Stimulated activated CD8-positive, alpha-beta memory T cell treated with anti-CD3 and anti-CD28 coated beads, Interleukin-4, amount 100 ng/mL, for 4 hours (primary cell): ENCODE measurements around the gene PDLIM4.

Experiments used
- DNase-seq, 2 donors: peaks; one replicate each; pipeline ENCODE4 v3.0.0-alpha.2; 2020; ENCODE audit warnings: low read depth in 2 of 2, low spot score in 1 of 2

Gene PDLIM4

GRCh38 chr5:132281856-132282614, 24.5 kb downstream of the PDLIM4 start:
- DNase-seq = no peak

DNA sequence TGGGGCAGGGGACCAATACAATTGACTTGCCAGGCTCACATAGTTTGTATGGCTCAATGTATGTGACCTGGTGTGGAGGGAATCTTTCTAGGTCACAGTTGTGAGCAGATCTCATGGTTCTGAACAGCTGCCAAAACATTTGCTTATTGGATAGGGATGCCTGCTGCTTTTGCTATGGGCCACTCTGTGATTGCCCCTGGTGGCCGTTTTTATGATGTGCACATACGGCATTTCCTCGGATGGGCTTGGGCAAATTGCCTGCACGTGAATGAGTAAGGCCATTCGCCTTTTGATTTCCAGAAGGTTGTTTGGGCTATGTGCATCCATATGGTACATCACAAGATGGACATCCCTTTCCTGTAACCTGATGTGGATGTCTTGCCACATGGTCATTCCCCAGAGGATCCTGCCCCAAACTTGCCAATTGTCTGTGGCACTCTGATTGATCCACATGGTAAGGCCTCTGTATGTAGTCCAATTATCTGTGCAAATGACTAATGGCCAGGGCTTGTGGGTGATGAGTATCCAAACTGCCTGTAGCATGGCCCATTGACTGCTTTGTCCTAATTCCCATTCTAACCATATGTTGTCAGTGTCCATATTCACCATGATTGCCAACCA, 26.0 kb downstream of the PDLIM4 start:
- DNase-seq = no peak

- no peak for DNase-seq
These were observed 31.6 kb downstream of the PDLIM4 start for GRCh38 chr5:132289097-132289496.

DNA sequence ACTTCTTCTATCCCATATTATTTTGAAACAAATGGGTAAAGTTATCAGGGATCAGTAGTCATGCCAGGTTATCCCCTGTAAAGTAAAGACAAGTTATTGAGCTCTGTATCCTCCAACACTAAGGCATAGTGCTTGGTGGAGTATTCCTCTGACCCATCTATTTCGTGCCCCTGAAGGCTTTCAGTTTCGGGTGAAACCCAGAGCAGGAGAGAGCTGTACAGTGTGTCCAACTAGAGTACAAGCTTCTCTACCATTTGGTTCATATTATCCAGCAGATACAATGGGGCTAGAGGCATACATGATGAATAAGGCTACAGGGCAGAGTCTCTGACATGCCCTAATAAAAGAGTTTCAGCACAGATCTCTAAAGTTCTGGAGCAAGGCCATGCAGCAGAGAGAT, 33.5 kb downstream of the PDLIM4 start:
- no peak for DNase-seq

DNA sequence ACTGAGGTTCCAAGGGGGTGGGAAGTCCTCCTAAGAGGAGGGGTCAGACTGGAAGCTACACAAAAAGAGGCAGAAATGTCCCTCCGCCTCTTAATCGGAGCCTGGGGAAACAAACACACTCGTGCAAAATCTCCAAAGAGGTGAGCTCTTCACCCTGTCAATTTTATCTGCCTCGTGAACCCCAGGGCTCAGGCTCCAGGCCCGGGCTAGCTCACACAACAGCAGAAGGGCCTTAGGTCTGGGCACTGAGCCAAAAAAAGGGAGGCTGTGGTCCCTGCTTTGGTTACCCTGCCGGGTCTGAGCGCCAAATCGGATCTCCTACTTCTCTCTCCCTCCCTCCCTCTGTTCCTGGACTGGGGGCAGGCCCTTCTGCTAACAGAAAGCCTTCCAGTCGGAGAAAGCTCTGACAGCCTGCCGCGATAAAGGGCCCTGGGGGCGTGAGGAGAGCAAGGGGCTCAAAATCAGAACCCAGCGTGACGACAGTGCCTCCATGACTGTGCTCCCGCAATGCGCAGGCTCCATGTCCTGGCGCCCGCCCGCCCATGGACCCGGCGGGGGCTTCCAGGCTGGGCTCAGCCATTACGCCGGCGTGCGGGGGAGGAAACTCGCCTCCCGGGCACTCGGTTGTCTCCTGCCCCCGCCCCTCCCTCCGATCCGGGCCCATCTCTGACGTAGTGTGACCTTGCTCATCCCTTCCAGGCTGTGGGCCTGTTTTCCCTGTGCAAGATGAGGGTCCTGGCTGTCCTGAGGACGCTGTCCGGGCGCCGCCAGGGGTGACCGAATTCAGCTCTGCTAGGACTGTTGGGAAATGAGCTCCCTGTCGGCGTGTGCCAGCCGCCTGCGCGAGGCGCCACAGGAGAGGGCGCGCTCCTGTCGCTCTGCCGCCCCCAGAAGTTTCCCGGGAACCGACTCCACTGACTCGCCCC, 35.8 kb downstream of the PDLIM4 start:
- peak; percentile 48 to 70 for DNase-seq

GRCh38 chr5:132293992-132294727, 36.7 kb downstream of the PDLIM4 start, which contains the start of gene SLC22A4:
Gene SLC22A4, plus strand, starts transcription at chr5:132294394. Its CDS starts 223 bp downstream, at chr5:132294617.
- peak; percentile 50 to 74 for DNase-seq

GRCh38 chr5:132294728-132295504, 37.4 kb downstream of the PDLIM4 start:
- DNase-seq = peak; percentile 49 to 70

GRCh38 chr5:132295505-132296411, 38.3 kb downstream of the PDLIM4 start:
- no peak for DNase-seq

- DNase-seq = no peak
These were observed 39.0 kb downstream of the PDLIM4 start for GRCh38 chr5:132296412-132297016.

DNA sequence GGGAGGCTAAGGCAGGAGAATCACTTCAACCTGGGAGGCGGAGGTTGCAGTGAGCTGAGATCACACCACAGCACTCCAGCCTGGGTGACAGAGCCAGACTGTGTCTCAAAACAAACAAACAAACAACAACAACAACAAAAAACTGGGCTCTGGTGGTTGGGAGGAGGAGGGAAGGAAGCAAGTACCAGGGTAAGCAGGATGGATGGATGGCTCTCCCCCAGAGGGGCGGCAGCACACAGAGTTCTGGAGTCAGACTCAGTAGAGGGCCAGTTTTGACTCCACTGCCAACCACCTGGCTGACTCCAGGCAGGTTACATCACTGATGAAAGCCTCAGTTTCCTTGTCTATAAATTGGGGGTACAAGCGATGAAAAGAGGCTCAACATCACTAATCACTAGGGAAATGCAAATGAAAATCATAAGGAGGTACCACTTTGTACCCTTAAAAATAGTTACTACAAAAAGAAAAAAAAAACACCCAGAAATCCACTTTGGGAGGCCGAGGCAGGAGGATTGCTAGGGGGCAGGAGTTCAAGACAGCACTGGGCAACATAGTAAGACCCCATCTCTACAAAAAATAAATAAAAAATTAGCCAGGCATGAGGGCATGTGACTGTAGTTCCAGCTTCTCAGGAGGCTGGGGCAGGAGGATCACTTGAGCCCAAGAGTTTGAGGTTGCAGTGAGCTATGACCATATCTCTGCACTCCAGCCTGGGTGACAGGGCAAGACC, 39.9 kb downstream of the PDLIM4 start:
- no peak for DNase-seq

DNA sequence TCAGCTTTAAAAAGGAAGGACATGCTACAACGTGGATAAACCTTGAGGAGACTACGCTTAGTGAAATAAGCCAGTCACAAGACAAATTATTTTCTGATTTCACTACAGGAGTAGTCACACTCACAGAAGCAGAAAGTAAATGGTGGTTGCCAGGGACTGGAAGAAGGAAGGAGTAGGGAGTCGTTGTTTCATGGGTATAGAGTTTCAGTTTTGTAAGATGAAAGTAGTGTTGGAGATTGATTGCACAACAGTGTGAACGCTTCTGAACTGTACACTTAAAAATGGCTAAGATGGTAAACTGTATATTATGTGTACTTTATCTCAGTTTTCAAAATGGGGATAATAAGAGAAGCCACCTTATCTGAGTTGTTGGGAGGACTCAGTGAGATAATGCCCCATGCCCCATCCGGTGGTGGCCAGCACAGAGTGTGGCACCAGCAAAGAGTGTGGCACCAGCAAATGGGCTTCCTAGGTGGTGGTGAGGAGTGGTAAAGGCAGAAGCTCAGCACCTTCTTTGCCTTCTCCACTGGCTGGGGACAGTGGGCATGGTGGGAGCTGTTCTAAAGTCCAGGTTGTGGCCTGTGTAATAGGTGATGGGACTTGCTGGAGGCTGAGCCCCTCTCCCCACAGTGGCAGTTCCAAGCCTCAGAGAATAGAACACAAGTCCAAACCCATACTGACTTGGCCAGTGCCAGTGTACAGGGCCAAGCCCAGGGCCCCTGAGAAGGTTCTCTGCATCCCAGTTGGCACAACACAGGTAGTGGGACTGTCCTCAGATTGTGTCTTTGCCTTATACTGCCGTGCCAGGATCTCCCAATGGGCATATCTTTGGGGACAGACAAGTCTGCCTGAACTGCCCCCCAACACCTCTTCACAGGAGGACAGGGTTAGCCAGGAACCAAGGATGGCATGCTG, 41.1 kb downstream of the PDLIM4 start:
- no peak for DNase-seq

- DNase-seq = no peak
These were observed 42.4 kb downstream of the PDLIM4 start for GRCh38 chr5:132299917-132300316.

DNA sequence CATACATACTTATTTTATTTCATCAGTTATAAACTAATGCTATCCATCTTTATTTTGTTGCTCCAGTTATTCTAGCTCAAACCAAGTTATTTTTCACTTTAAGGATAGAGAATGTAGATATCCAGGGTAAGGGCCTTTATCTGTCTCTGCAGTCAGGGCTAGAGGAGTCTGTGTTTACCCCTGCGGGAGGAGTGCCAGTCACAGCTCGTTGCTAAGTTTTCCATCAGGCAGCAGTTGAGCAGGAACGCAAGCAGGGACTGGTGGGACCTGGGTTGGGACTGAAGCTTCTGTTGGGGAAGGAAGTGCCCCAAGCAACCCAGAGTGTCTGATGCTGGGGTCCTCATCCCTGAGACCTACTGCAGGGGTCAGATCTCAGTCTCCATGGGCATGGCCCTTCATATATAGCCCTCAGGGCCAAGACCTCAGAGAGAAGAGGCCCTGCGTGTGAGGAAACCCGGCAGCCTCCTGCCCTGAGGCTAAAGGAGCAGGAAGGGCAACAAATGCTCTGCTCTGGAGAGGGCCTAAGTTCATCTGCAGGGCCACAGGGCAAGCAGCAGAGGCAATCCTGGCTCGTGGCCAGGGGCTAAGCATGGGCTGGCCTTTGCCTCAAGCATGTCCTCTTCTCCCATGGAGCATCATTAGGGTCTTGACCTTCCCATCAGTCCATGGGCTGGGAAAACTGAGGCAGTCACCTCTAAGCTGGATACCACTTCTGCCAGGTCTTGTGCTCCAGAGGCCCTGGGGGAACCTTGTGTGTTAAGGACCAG, 43.3 kb downstream of the PDLIM4 start:
- no peak for DNase-seq

GRCh38 chr5:132301344-132302271, 44.1 kb downstream of the PDLIM4 start:
- DNase-seq = no peak

- no peak for DNase-seq
These were observed 44.9 kb downstream of the PDLIM4 start for GRCh38 chr5:132302413-132302812.
